ENCODE results near the gene KCNS1.
A peak's percentile ranks its signal among the peaks of the same experiment; 100 is the strongest.

Gene KCNS1

DNA sequence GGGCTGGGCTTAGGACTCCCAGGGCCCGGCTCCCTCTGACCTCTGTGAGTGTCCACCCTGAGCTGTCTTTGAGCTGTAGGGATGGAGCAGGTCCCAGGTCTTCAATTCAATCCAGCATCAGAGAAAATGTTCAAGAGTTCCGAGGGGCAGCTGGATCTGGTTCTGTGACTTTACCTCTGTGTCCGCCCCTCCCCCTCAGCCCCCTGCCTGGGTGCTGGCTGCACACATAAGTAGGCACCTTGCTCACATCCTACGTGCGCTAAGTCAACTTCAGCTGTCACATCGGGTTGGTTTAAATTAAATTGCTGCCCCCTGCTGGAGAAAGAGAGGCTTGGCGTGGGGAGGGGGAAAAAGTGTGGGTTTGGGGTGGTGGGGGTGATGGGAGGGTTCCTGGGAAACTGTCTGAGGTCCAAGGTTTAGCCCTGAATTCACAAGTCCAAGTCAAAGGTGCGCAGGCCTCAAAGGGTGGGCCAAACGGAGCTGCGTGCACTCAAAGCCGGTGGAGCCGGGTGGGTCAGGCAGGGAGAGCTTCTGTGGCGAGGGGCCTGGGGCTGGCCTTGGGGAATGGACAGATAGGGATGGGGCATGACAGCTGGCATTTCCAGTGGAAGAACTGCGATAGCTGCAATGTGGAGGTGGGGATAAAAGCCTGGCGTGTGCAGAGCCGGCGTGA lies 11.0 kb upstream of the KCNS1 start:
- no peak for DNase-seq (ENCODE audit: low read depth, low spot score)
- H3K4me3 ChIP-seq (ENCODE audit: low read depth, low read length): no peak overlapping the region
- POLR2A ChIA-PET: no interaction called here
- CTCF ChIA-PET: interaction anchor here (0.6 to 14.1 kb wide), 24 partner anchors 8 to 364 kb away, joined by 3 to 231 read pairs (median 5); partner anchors contain the start of gene KCNS1
- TF ChIP-seq, protein P1, sequence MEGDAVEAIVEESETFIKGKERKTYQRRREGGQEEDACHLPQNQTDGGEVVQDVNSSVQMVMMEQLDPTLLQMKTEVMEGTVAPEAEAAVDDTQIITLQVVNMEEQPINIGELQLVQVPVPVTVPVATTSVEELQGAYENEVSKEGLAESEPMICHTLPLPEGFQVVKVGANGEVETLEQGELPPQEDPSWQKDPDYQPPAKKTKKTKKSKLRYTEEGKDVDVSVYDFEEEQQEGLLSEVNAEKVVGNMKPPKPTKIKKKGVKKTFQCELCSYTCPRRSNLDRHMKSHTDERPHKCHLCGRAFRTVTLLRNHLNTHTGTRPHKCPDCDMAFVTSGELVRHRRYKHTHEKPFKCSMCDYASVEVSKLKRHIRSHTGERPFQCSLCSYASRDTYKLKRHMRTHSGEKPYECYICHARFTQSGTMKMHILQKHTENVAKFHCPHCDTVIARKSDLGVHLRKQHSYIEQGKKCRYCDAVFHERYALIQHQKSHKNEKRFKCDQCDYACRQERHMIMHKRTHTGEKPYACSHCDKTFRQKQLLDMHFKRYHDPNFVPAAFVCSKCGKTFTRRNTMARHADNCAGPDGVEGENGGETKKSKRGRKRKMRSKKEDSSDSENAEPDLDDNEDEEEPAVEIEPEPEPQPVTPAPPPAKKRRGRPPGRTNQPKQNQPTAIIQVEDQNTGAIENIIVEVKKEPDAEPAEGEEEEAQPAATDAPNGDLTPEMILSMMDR (IDR thresholded peaks at IDR 0.05; ENCODE audit: insufficient read depth, low read length, missing control alignments): peak; percentile 27

DNA sequence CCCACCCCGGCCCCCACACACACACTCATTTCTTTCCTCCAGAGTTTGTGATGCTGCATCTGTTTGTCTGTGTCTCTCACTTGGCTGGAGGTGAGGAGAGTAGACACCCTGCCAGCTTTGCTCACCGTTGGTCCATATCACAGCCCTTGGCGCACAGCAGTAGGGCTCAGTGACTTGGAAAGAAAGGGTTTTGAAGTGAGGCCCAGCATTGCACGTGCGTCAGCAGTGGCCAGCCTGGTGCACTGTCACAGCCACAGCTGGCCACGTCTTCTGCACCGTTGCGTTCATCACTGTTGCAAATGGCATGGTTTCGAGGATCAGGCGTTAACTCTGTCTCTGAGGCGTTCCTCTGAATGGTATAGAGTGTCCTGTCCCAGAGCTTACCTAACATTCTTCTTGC lies 10.4 kb upstream of the KCNS1 start:
- ChIA-PET POLR2A (no interaction called here), CTCF (interaction anchor here (0.6 to 14.1 kb wide), 17 partner anchors 10 to 363 kb away, joined by 3 to 231 read pairs (median 6); partner anchors contain the start of gene KCNS1)
- TF ChIP-seq, protein P1 (IDR thresholded peaks at IDR 0.05; ENCODE audit: insufficient read depth, low read length, missing control alignments): no peak
- no peak overlapping the region for H3K4me3 ChIP-seq (ENCODE audit: low read depth, low read length)
- no peak for DNase-seq (ENCODE audit: low read depth, low spot score)

DNA sequence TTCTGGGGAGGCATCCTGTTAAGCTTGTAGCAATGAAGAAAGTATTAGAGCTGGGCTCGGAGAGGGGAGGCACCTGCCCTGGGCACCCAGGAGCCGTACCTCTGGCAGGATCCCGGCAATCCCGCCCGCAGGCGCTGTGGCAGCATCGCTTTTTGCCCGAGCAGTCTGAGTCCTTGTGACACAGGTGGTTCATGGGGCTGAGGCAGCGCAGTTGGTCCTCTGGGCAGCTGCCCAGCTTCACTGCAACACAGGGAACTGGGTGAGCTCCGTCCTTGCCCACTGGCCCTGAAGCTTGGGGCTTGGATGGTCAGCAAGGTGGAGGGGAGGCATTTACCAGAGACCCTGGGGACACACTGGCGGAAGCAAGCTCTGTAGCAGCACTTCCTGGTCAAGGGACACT lies 9.4 kb upstream of the KCNS1 start:
- DNase-seq (ENCODE audit: low read depth, low spot score): no peak
- no peak overlapping the region for H3K4me3 ChIP-seq (ENCODE audit: low read depth, low read length)
- CTCF ChIA-PET: interaction anchor here (0.8 to 14.1 kb wide), 9 partner anchors 11 to 198 kb away, joined by 3 to 231 read pairs (median 18); partner anchors contain the start of gene KCNS1
- TF ChIP-seq, protein P1 (IDR thresholded peaks at IDR 0.05; ENCODE audit: insufficient read depth, low read length, missing control alignments): no peak
- POLR2A ChIA-PET: no interaction called here

DNA sequence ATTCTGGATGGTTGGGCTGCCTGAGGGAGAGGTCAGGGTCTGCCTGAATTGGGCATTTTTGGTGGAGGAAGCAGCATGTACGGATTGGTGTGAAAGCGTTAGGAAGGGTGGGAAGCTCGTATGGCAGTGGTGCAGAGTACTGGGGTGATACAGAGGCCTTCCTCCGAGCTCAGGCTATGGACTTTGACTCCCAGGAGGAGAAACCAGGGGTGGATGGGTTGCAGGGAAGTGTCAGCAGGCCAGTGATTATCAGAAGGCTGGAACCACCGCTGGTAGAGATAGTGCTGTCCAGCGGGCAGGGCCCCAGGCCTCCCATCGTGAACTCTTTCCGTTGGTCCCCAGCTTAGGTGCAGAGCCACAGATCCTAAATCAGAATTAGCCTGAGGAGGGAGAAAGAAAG lies 8.7 kb upstream of the KCNS1 start:
- TF ChIP-seq, protein P1 (IDR thresholded peaks at IDR 0.05; ENCODE audit: insufficient read depth, low read length, missing control alignments): no peak
- DNase-seq (ENCODE audit: low read depth, low spot score): no peak
- ChIA-PET CTCF (interaction anchor here (0.8 to 14.1 kb wide), 5 partner anchors 14 to 183 kb away, joined by 3 to 231 read pairs (median 112); partner anchors contain the start of gene KCNS1), POLR2A (no interaction called here)
- H3K4me3 ChIP-seq (ENCODE audit: low read depth, low read length): no peak overlapping the region

DNA sequence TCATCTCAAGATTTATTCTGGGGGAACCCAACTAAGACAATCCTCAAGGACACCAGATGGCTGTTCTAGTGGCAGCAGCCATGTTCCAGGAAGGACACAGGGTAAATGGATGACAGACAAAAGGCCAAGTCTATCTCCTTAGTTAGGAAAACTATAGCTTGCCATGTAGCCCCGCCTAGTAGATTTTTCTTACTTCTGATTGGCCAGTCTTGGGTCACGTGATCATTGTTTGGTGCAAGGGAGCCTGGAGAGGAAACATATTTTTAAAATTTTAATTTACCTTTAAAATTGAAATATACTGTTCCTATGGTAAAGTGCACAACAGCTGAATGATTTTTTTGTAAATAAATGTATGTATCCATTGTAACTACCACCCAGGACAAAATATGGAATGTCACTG lies 4.4 kb upstream of the KCNS1 start:
- no peak overlapping the region for H3K4me3 ChIP-seq (ENCODE audit: low read depth, low read length)
- POLR2A ChIA-PET: no interaction called here
- CTCF ChIA-PET: interaction anchor here (1.0 to 14.1 kb wide), 5 partner anchors 9 to 187 kb away, joined by 3 to 231 read pairs (median 112); partner anchors contain the start of gene KCNS1
- no peak for DNase-seq (ENCODE audit: low read depth, low spot score)
- TF ChIP-seq, protein P1 (IDR thresholded peaks at IDR 0.05; ENCODE audit: insufficient read depth, low read length, missing control alignments): no peak

DNA sequence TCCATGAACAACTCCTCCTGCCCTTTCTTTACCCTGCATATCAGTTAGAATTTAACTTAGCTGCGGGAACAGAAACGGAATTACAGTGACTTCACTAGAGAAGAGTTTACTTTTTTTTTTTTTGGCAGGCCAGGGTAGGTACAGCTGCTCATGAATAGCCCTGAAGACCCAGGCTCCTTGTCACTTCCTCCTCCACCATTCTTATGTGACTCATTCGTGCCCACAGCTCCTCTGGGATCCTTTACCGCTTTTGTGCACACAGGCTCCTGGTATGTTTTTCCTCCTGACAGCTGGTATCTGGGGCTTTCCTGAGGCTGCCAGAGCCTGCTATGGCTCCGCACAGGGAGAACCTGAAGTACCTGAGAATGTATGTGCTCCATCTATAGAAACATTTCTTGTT lies 3.9 kb upstream of the KCNS1 start:
- ChIA-PET CTCF (interaction anchor here (1.0 to 14.1 kb wide), 6 partner anchors 8 to 188 kb away, joined by 3 to 231 read pairs (median 68); partner anchors contain the start of gene KCNS1), POLR2A (no interaction called here)
- H3K4me3 ChIP-seq (ENCODE audit: low read depth, low read length): no peak overlapping the region
- TF ChIP-seq, protein P1 (IDR thresholded peaks at IDR 0.05; ENCODE audit: insufficient read depth, low read length, missing control alignments): no peak
- DNase-seq (ENCODE audit: low read depth, low spot score): peak; percentile 47
